CD4-positive, CD25-positive, alpha-beta regulatory T cell (primary cell): Measurements from ENCODE around the gene SNX3. TPM values are rescaled to one million over a fixed set of nuclear protein-coding genes. Genes with fewer than 3 reads are reported as not detected.
"Not testable (repeated sequence)": the region's sequence is repeated elsewhere in the genome, so short reads cannot be mapped to it uniquely, and the experiment has no call there.

Source experiments
- ATAC-seq, 2 donors: fragments of 150-1000 bp; cut with Tn5 transposase; one replicate each; pipeline ENCODE4 v1.10.0; 2021; ENCODE audit warnings: low read depth in 2 of 2, moderate number of reproducible peaks in 2 of 2, moderate library complexity in 1 of 2
- DNase-seq, 3 donors: peaks; one replicate each; pipeline versions ENCODE4 v3.0.0 to v3.0.0-alpha.2; 2012 to 2022; ENCODE audit warnings: mixed read lengths in 1 of 3
- H3K27ac ChIP-seq: one replicate; pipeline ENCODE4 v1.7.0; 2013; ENCODE audit warnings: mild to moderate bottlenecking, low read length; ENCODE audit not compliant: insufficient read depth, poor library complexity, severe bottlenecking
- H3K27me3 ChIP-seq: one replicate; pipeline ENCODE4 v1.7.0; 2013; ENCODE audit warnings: low read length; ENCODE audit not compliant: control insufficient read depth, insufficient read depth
- H3K36me3 ChIP-seq: one replicate; pipeline ENCODE4 v1.7.0; 2013; ENCODE audit warnings: mild to moderate bottlenecking, low read length, moderate library complexity; ENCODE audit not compliant: control insufficient read depth, insufficient read depth
- H3K4me1 ChIP-seq: 2 replicates; pipeline ENCODE4 v1.7.0; 2013; ENCODE audit warnings: mild to moderate bottlenecking, low read length; ENCODE audit not compliant: insufficient read depth, control insufficient read depth, poor library complexity, severe bottlenecking
- H3K4me3 ChIP-seq: one replicate; pipeline ENCODE4 v1.7.0; 2013; ENCODE audit warnings: low read depth, mild to moderate bottlenecking, low read length, moderate library complexity
- H3K9me3 ChIP-seq, 2 experiments: 1 replicate in 1 of 2; 2 replicates in 1 of 2; pipeline ENCODE4 v1.7.0; 2013; ENCODE audit warnings: low read length in 2 of 2, mild to moderate bottlenecking in 1 of 2, moderate library complexity in 1 of 2; ENCODE audit not compliant: control insufficient read depth in 2 of 2
- H3K27ac Mint-ChIP-seq, 3 donors: one replicate each; pipeline ENCODE4 v1.8.0; 2020 to 2022; ENCODE audit warnings: mild to moderate bottlenecking in 3 of 3, mixed read lengths in 3 of 3, moderate library complexity in 2 of 3
- H3K27me3 Mint-ChIP-seq: one replicate; pipeline ENCODE4 v1.8.0; 2022; ENCODE audit warnings: mild to moderate bottlenecking, mixed read lengths
- H3K36me3 Mint-ChIP-seq: one replicate; pipeline ENCODE4 v1.8.0; 2020; ENCODE audit warnings: mixed read lengths
- H3K4me1 Mint-ChIP-seq, 4 donors: one replicate each; pipeline ENCODE4 v1.8.0; 2020 to 2022; ENCODE audit warnings: mixed read lengths in 4 of 4, mild to moderate bottlenecking in 1 of 4
- H3K4me3 Mint-ChIP-seq, 4 donors: one replicate each; pipeline ENCODE4 v1.8.0; 2020 to 2022; ENCODE audit warnings: mild to moderate bottlenecking in 4 of 4, mixed read lengths in 4 of 4, moderate library complexity in 3 of 4
- H3K9me3 Mint-ChIP-seq, 7 donors: one replicate each; pipeline ENCODE4 v1.8.0; 2020 to 2022; ENCODE audit warnings: mixed read lengths in 7 of 7, mild to moderate bottlenecking in 3 of 7, moderate library complexity in 2 of 7
- polyA plus RNA-seq, 4 donors: library from polyadenylated mRNA; unstranded; fragments of 300-500 nt; fragmentation: Illumina TruSeq; gene quantifications; one replicate each; pipeline ENCODE4 v1.2.3, GENCODE V29; 2021
- total RNA-seq: library from RNA; stranded (reverse); gene quantifications from one replicate; pipeline ENCODE4 v1.2.3, GENCODE V29; 2022

The SNX3 gene
- total and polyA plus RNA-seq, 5 donors from 2014 or later, result 60.7 to 226 (median 195) TPM

- not testable (repeated sequence) for H3K9me3 Mint-ChIP-seq, H3K9me3 ChIP-seq, H3K4me1 ChIP-seq, H3K27me3 Mint-ChIP-seq, H3K27ac ChIP-seq, H3K4me3 Mint-ChIP-seq, ATAC-seq, DNase-seq, H3K27me3 ChIP-seq, H3K27ac Mint-ChIP-seq, H3K4me3 ChIP-seq
- H3K36me3 ChIP-seq, result peaks cover 13% of the 10 kb centered on the region
- H3K4me1 Mint-ChIP-seq, result peaks cover 12 to 50% (median 31%) of the 10 kb centered on the region in 4 donors
- peaks cover 46% of the 10 kb centered on the region for H3K36me3 Mint-ChIP-seq
Measured at GRCh38 chr6:108245095-108245494, 15.7 kb downstream of the SNX3 start.

- H3K36me3 ChIP-seq, result peaks cover 15% of the 10 kb centered on the region
- Mint-ChIP-seq H3K36me3 (peaks cover 53% of the 10 kb centered on the region), H3K9me3 (peaks cover 0 to 6% (median 2%) of the 10 kb centered on the region in 7 donors), H3K4me1 (peaks cover 18 to 49% (median 33%) of the 10 kb centered on the region in 4 donors), H3K27ac (no peak overlapping the region), H3K27me3 (no peaks in the 10 kb centered on the region), H3K4me3 (no peak overlapping the region)
- DNase-seq (no peak), ATAC-seq (no peak)
- no peaks in the 10 kb centered on the region for H3K4me1 ChIP-seq
- H3K27ac ChIP-seq, result no peak overlapping the region
- H3K4me3 ChIP-seq, result no peak overlapping the region
- H3K27me3 ChIP-seq, result no peaks in the 10 kb centered on the region
- H3K9me3 ChIP-seq, result peaks cover 3 to 6% of the 10 kb centered on the region in 2 experiments
Measured at GRCh38 chr6:108243836-108244235, 17.0 kb downstream of the SNX3 start.

GRCh38 chr6:108242721-108243120 is 18.1 kb downstream of the SNX3 start:
- H3K4me3 Mint-ChIP-seq, result no peak overlapping the region
- Histone ChIP-seq H3K9me3 (peaks cover 3 to 6% of the 10 kb centered on the region in 2 experiments), H3K27me3 (no peaks in the 10 kb centered on the region), H3K4me3 (no peak overlapping the region), H3K4me1 (no peaks in the 10 kb centered on the region), H3K27ac (no peak overlapping the region), H3K36me3 (peaks cover 15% of the 10 kb centered on the region)
- H3K4me1 Mint-ChIP-seq, result peaks cover 13 to 51% (median 33%) of the 10 kb centered on the region in 4 donors
- H3K27me3 Mint-ChIP-seq, result no peaks in the 10 kb centered on the region
- peaks cover 54% of the 10 kb centered on the region for H3K36me3 Mint-ChIP-seq
- DNase-seq (no peak), ATAC-seq (no peak)
- no peak overlapping the region for H3K27ac Mint-ChIP-seq
- H3K9me3 Mint-ChIP-seq, result peaks cover 0 to 6% (median 3%) of the 10 kb centered on the region in 7 donors

- no peak overlapping the region for H3K27ac ChIP-seq
- Mint-ChIP-seq H3K4me1 (peaks cover 13 to 48% (median 31%) of the 10 kb centered on the region in 4 donors), H3K4me3 (no peak overlapping the region), H3K27me3 (no peaks in the 10 kb centered on the region), H3K9me3 (peaks cover 0 to 6% (median 3%) of the 10 kb centered on the region in 7 donors), H3K27ac (peak overlapping the region in 1 of 3 donors; percentile 5), H3K36me3 (peaks cover 54% of the 10 kb centered on the region)
- DNase-seq (no peak), ATAC-seq (no peak)
- no peak overlapping the region for H3K4me3 ChIP-seq
- peaks cover 15% of the 10 kb centered on the region for H3K36me3 ChIP-seq
- no peaks in the 10 kb centered on the region for H3K4me1 ChIP-seq
- no peaks in the 10 kb centered on the region for H3K27me3 ChIP-seq
- H3K9me3 ChIP-seq, result peaks cover 3 to 6% of the 10 kb centered on the region in 2 experiments
Measured at GRCh38 chr6:108242259-108242658, 18.6 kb downstream of the SNX3 start.

GRCh38 chr6:108238322-108238721 is 22.5 kb downstream of the SNX3 start:
- H3K4me1 Mint-ChIP-seq, result peaks cover 6 to 56% (median 38%) of the 10 kb centered on the region in 4 donors
- no peak overlapping the region for H3K4me3 Mint-ChIP-seq
- H3K27ac Mint-ChIP-seq, result no peak overlapping the region

GRCh38 chr6:108236791-108237190 is 24.0 kb downstream of the SNX3 start:
- Histone ChIP-seq H3K4me3 (no peak overlapping the region), H3K36me3 (peaks cover 6% of the 10 kb centered on the region), H3K4me1 (no peaks in the 10 kb centered on the region), H3K27me3 (no peaks in the 10 kb centered on the region), H3K27ac (no peak overlapping the region), H3K9me3 (no peaks in the 10 kb centered on the region)
- DNase-seq, result no peak
- no peak for ATAC-seq
- Mint-ChIP-seq H3K4me1 (peaks cover 10 to 57% (median 42%) of the 10 kb centered on the region in 4 donors), H3K4me3 (no peak overlapping the region), H3K9me3 (peaks cover 0 to 2% (median 0%) of the 10 kb centered on the region in 7 donors), H3K36me3 (peaks cover 45% of the 10 kb centered on the region), H3K27me3 (no peaks in the 10 kb centered on the region), H3K27ac (no peak overlapping the region)

More at GRCh38 chr6:108238322-108238721, 22.5 kb downstream of the SNX3 start:
- Histone ChIP-seq H3K9me3 (peaks cover 3 to 6% of the 10 kb centered on the region in 2 experiments), H3K4me3 (no peak overlapping the region), H3K36me3 (peaks cover 16% of the 10 kb centered on the region), H3K4me1 (no peaks in the 10 kb centered on the region), H3K27ac (no peak overlapping the region), H3K27me3 (no peaks in the 10 kb centered on the region)
- H3K9me3 Mint-ChIP-seq, result peaks cover 0 to 6% (median 2%) of the 10 kb centered on the region in 7 donors
- no peak for DNase-seq
- peaks cover 54% of the 10 kb centered on the region for H3K36me3 Mint-ChIP-seq
- H3K27me3 Mint-ChIP-seq, result no peaks in the 10 kb centered on the region
- ATAC-seq, result no peak

GRCh38 chr6:108235127-108235526 is 25.7 kb downstream of the SNX3 start:
- DNase-seq (no peak), ATAC-seq (no peak)
- Histone ChIP-seq H3K27me3 (no peaks in the 10 kb centered on the region), H3K36me3 (peaks cover 4% of the 10 kb centered on the region), H3K4me1 (no peaks in the 10 kb centered on the region), H3K4me3 (no peak overlapping the region), H3K9me3 (no peaks in the 10 kb centered on the region), H3K27ac (no peak overlapping the region)
- Mint-ChIP-seq H3K4me3 (no peak overlapping the region), H3K9me3 (peaks cover 0 to 2% (median 0%) of the 10 kb centered on the region in 7 donors), H3K27ac (peak overlapping the region in 1 of 3 donors; percentile 29), H3K27me3 (no peaks in the 10 kb centered on the region), H3K4me1 (peaks cover 20 to 58% (median 41%) of the 10 kb centered on the region in 4 donors), H3K36me3 (peaks cover 38% of the 10 kb centered on the region)

GRCh38 chr6:108228416-108228815 is 32.4 kb downstream of the SNX3 start:
- H3K27ac Mint-ChIP-seq, result no peak overlapping the region
- no peak overlapping the region for H3K4me3 Mint-ChIP-seq
- Histone ChIP-seq H3K36me3 (no peaks in the 10 kb centered on the region), H3K27ac (no peak overlapping the region), H3K9me3 (no peaks in the 10 kb centered on the region), H3K4me1 (no peaks in the 10 kb centered on the region), H3K27me3 (no peaks in the 10 kb centered on the region), H3K4me3 (no peak overlapping the region)
- H3K9me3 Mint-ChIP-seq, result no peaks in the 10 kb centered on the region
- ATAC-seq, result no peak
- no peak for DNase-seq
- H3K36me3 Mint-ChIP-seq, result peaks cover 6% of the 10 kb centered on the region
- peaks cover 32 to 39% (median 36%) of the 10 kb centered on the region in 4 donors for H3K4me1 Mint-ChIP-seq
- no peaks in the 10 kb centered on the region for H3K27me3 Mint-ChIP-seq
